SU-DHL-6 (cell line): ENCODE results near the gene PRKACA.

Experiments
- EZH2phosphoT487 ChIP-seq: fragments of 200-600 bp; sonication (generic), shearing (Covaris generic); conservative IDR thresholded peaks from 2 replicates; pipeline ENCODE4 v1.6.1; 2018; ENCODE audit warnings: mild to moderate bottlenecking, antibody characterized with exemption, low read length, moderate library complexity, mixed read lengths
- TF ChIP-seq, protein P1 (sequence below): fragments of 200-600 bp; sonication (generic); IDR thresholded peaks from one replicate; pipeline ENCODE4 v1.5.1; 2017; ENCODE audit warnings: antibody characterized with exemption, mild to moderate bottlenecking, low read length, moderate library complexity; ENCODE audit not compliant: insufficient read depth, poor library complexity, severe bottlenecking

DNA sequence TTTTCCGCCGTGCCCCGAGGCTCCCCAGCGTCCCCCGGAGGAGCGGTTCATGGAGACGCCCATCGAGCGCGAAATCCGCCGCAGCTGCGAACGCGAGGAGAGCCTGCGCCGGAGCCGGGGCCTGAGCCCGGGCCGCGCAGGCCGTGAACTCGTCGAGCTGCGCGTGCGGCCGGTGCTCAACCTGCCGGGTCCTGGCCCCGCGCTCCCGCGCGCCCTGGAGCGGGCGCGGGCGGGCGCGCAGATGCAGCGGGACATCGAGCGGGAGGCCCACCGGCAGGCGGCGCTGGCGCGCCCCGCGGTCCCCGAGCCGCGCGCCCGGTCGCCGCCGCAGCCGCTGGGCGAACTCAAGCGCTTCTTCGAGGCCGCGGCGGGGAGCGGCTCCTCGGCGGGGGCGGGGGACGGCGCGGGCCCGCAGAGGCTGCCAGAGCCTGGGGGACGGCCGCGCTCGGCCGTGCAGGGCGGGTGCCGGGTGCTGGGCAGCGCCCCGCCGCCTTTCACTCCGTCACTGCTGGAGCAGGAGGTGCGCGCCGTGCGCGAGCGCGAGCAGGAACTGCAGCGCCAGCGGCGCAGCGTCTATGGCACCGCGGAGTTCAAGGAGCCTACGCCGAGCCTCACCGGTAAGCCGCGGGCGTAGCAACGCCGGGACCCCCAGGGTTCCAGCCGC lies 44.2 kb downstream of the PRKACA start:
- TF ChIP-seq, protein P1, sequence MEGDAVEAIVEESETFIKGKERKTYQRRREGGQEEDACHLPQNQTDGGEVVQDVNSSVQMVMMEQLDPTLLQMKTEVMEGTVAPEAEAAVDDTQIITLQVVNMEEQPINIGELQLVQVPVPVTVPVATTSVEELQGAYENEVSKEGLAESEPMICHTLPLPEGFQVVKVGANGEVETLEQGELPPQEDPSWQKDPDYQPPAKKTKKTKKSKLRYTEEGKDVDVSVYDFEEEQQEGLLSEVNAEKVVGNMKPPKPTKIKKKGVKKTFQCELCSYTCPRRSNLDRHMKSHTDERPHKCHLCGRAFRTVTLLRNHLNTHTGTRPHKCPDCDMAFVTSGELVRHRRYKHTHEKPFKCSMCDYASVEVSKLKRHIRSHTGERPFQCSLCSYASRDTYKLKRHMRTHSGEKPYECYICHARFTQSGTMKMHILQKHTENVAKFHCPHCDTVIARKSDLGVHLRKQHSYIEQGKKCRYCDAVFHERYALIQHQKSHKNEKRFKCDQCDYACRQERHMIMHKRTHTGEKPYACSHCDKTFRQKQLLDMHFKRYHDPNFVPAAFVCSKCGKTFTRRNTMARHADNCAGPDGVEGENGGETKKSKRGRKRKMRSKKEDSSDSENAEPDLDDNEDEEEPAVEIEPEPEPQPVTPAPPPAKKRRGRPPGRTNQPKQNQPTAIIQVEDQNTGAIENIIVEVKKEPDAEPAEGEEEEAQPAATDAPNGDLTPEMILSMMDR = peak; percentile 16
- no peak for TF ChIP-seq EZH2phosphoT487
